ENCODE results near the gene DRAP1.

The DRAP1 gene

GRCh38 chr11:65953471-65953870 is 34.2 kb downstream of the DRAP1 start:
- H3K4me3 ChIP-seq (ENCODE audit: low read depth, low read length): no peak overlapping the region
- TF ChIP-seq CTCF (IDR thresholded peaks at IDR 0.05; ENCODE audit: insufficient read depth, low read depth, low read length, missing control alignments): no peak
- no peak for DNase-seq (ENCODE audit: low read depth)

- no peak for TF ChIP-seq CTCF (IDR thresholded peaks at IDR 0.05; ENCODE audit: insufficient read depth, low read depth, low read length, missing control alignments)
- H3K4me3 ChIP-seq (ENCODE audit: low read depth, low read length): no peak overlapping the region
Observed at GRCh38 chr11:65954771-65955170, 35.5 kb downstream of the DRAP1 start.

GRCh38 chr11:65958291-65958690 is 39.1 kb downstream of the DRAP1 start:
- no peak for DNase-seq (ENCODE audit: low read depth)
- no peak for TF ChIP-seq CTCF (IDR thresholded peaks at IDR 0.05; ENCODE audit: insufficient read depth, low read depth, low read length, missing control alignments)
- H3K4me3 ChIP-seq (ENCODE audit: low read depth, low read length): no peak overlapping the region

More at GRCh38 chr11:65954771-65955170, 35.5 kb downstream of the DRAP1 start:
- no peak for DNase-seq (ENCODE audit: low read depth)

- no peak for TF ChIP-seq CTCF (IDR thresholded peaks at IDR 0.05; ENCODE audit: insufficient read depth, low read depth, low read length, missing control alignments)
- DNase-seq (ENCODE audit: low read depth): no peak
- no peak overlapping the region for H3K4me3 ChIP-seq (ENCODE audit: low read depth, low read length)
Observed at GRCh38 chr11:65958774-65959420, 39.7 kb downstream of the DRAP1 start.

GRCh38 chr11:65960824-65961266 is 41.6 kb downstream of the DRAP1 start:
- peak overlapping the region; percentile 63 for H3K4me3 ChIP-seq (ENCODE audit: low read depth, low read length)
- DNase-seq (ENCODE audit: low read depth): no peak
- no peak for TF ChIP-seq CTCF (IDR thresholded peaks at IDR 0.05; ENCODE audit: insufficient read depth, low read depth, low read length, missing control alignments)

GRCh38 chr11:65961267-65962140 is 42.3 kb downstream of the DRAP1 start, which contains the start of gene SART1:
Gene SART1, plus strand, starts transcription at chr11:65961734. Its CDS starts 47 bp downstream, at chr11:65961781.
- peak within 1 kb of the TSS; percentile 63 for H3K4me3 ChIP-seq (ENCODE audit: low read depth, low read length)
- DNase-seq (ENCODE audit: low read depth): peak; percentile 99
- no peak for TF ChIP-seq CTCF (IDR thresholded peaks at IDR 0.05; ENCODE audit: insufficient read depth, low read depth, low read length, missing control alignments)
